Natural killer cell (primary cell): ENCODE data around the gene HIP1R. TPM values are rescaled to one million over a fixed set of nuclear protein-coding genes. Genes with fewer than 3 reads are reported as not detected.

Experiments
- ATAC-seq, 3 donors: fragments of 150-1000 bp in 2 of 3; fragments of 200-7000 bp in 1 of 3; cut with Tn5 transposase; 1 replicate in 1 of 3; 2 replicates in 2 of 3; pipeline ENCODE4 v1.10.0; 2021; ENCODE audit warnings: mild to moderate bottlenecking in 2 of 3, moderate library complexity in 2 of 3
- DNase-seq, 2 donors: peaks; one replicate each; pipeline versions ENCODE4 v3.0.0 to v3.0.0-alpha.2; 2013 to 2021; ENCODE audit warnings: mixed read lengths in 1 of 2
- H3K27ac ChIP-seq: one replicate; pipeline ENCODE4 v1.5.1; 2013; ENCODE audit warnings: mild to moderate bottlenecking, low read length
- H3K27me3 ChIP-seq: one replicate; pipeline ENCODE4 v1.6.1; 2013; ENCODE audit warnings: low read length; ENCODE audit not compliant: control insufficient read depth, insufficient read depth
- H3K36me3 ChIP-seq: one replicate; pipeline ENCODE4 v1.6.1; 2013; ENCODE audit warnings: low read length; ENCODE audit not compliant: control insufficient read depth, insufficient read depth
- H3K4me1 ChIP-seq: one replicate; pipeline ENCODE4 v1.6.1; 2013; ENCODE audit warnings: low read length; ENCODE audit not compliant: control insufficient read depth, insufficient read depth
- H3K4me3 ChIP-seq: one replicate; pipeline ENCODE4 v1.5.1; 2013; ENCODE audit warnings: low read length
- H3K9me3 ChIP-seq: one replicate; pipeline ENCODE4 v1.6.1; 2013; ENCODE audit warnings: low read length; ENCODE audit not compliant: control insufficient read depth, insufficient read depth
- H3K27ac Mint-ChIP-seq, 2 donors: one replicate each; pipeline ENCODE4 v1.8.0; 2022; ENCODE audit warnings: mild to moderate bottlenecking in 2 of 2, mixed read lengths in 2 of 2, moderate library complexity in 1 of 2
- H3K27me3 Mint-ChIP-seq, 2 donors: one replicate each; pipeline ENCODE4 v1.8.0; 2022; ENCODE audit warnings: low read depth in 2 of 2, mixed read lengths in 2 of 2
- H3K36me3 Mint-ChIP-seq: one replicate; pipeline ENCODE4 v1.8.0; 2022; ENCODE audit warnings: mixed read lengths
- H3K4me1 Mint-ChIP-seq, 2 donors: one replicate each; pipeline ENCODE4 v1.8.0; 2022; ENCODE audit warnings: mixed read lengths in 2 of 2
- H3K4me3 Mint-ChIP-seq: one replicate; pipeline ENCODE4 v1.8.0; 2022; ENCODE audit warnings: mild to moderate bottlenecking, moderate library complexity, mixed read lengths
- H3K9me3 Mint-ChIP-seq, 2 donors: one replicate each; pipeline ENCODE4 v1.8.0; 2022; ENCODE audit warnings: mixed read lengths in 2 of 2
- WGBS: methylation state at CpG from one replicate; pipeline ENCODE4 v1.1.7; 2013; ENCODE audit warnings: missing lambda C conversion rate; ENCODE audit not compliant: insufficient coverage; 5-methylcytosine and 5-hydroxymethylcytosine counted together
- intact Hi-C: fragments of 100-400 bp; cut with micrococcal nuclease; formaldehyde crosslinking; loops from one replicate; pipeline ENCODE4 v1.14.2; 2022
- total RNA-seq, 4 donors: library from RNA; stranded (reverse); fragments of 120-200 nt in 1 of 4; gene quantifications; one replicate each; pipeline versions ENCODE4 v1.2.3 to v1.2.4, GENCODE V29; 2013 to 2022
- TF ChIP-seq, protein P1 (sequence below): fragments of 200-600 bp; IDR thresholded peaks from one replicate; pipeline ENCODE4 v1.8.0; 2022; ENCODE audit warnings: antibody characterized with exemption

The HIP1R gene
- total RNA-seq, 3 donors from 2014 or later (not counting 1 experiment from before 2014, with no cell fraction given), result 78.6 to 93.1 (median 85.5) TPM

DNA sequence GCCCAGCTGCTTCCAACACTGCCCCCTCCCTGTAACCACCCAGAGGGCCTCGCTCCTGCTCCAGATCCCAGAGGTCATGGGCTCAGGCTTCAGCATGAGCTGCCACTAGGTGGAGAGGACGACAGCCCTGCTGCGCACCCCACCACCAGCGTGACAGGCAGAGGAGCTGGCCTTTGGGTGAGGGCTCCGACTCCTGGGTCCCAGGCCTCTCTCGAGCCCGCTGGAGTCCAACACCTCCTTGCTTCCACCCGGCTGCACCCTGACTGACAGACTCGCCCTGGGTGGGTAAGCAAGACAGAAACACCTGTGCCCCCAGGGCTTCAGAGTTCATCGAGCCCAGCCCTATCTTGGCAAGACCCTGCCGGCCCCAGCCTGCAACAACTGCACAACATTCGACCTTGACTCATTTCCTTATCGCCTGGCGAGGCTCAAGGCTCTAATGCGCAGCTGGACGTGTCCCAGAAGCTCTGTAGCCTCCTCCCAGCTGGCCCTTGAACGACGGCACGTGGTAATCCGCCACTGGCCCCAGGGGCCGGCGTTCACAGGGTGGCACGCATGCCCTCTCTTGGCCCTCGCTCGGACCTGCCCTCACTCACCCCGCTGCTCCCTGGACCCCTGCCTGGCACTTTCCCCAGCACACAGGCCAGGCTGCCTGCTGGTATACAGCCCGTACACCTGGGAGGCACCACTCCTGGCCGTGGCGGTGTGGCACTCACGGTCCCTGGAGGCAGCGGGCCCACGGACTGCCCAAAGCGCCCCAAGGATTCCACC is 32.6 kb downstream of the HIP1R start:
- Mint-ChIP-seq H3K36me3 (no peaks in the 10 kb centered on the region), H3K4me1 (peaks cover 49 to 56% of the 10 kb centered on the region in 2 donors), H3K9me3 (no peaks in the 10 kb centered on the region), H3K27me3 (no peaks in the 10 kb centered on the region), H3K27ac (peak overlapping the region in 1 of 2 donors; percentile 81), H3K4me3 (no peak overlapping the region)
- Histone ChIP-seq H3K4me1 (peaks cover 50% of the 10 kb centered on the region), H3K27ac (no peak overlapping the region), H3K9me3 (no peaks in the 10 kb centered on the region), H3K4me3 (no peak overlapping the region), H3K36me3 (peaks cover 70% of the 10 kb centered on the region), H3K27me3 (no peaks in the 10 kb centered on the region)
- 91% methylated on average over 33 of the region's 33 CpGs for WGBS
- DNase-seq (peak in 1 of 2 donors; percentile 28), ATAC-seq (no peak)
- intact Hi-C loops, result loop anchor here (2.0 kb wide), 1 partner anchor 79 kb away; no protein-coding TSS in a partner anchor
- TF ChIP-seq, protein P1, sequence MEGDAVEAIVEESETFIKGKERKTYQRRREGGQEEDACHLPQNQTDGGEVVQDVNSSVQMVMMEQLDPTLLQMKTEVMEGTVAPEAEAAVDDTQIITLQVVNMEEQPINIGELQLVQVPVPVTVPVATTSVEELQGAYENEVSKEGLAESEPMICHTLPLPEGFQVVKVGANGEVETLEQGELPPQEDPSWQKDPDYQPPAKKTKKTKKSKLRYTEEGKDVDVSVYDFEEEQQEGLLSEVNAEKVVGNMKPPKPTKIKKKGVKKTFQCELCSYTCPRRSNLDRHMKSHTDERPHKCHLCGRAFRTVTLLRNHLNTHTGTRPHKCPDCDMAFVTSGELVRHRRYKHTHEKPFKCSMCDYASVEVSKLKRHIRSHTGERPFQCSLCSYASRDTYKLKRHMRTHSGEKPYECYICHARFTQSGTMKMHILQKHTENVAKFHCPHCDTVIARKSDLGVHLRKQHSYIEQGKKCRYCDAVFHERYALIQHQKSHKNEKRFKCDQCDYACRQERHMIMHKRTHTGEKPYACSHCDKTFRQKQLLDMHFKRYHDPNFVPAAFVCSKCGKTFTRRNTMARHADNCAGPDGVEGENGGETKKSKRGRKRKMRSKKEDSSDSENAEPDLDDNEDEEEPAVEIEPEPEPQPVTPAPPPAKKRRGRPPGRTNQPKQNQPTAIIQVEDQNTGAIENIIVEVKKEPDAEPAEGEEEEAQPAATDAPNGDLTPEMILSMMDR, result no peak

DNA sequence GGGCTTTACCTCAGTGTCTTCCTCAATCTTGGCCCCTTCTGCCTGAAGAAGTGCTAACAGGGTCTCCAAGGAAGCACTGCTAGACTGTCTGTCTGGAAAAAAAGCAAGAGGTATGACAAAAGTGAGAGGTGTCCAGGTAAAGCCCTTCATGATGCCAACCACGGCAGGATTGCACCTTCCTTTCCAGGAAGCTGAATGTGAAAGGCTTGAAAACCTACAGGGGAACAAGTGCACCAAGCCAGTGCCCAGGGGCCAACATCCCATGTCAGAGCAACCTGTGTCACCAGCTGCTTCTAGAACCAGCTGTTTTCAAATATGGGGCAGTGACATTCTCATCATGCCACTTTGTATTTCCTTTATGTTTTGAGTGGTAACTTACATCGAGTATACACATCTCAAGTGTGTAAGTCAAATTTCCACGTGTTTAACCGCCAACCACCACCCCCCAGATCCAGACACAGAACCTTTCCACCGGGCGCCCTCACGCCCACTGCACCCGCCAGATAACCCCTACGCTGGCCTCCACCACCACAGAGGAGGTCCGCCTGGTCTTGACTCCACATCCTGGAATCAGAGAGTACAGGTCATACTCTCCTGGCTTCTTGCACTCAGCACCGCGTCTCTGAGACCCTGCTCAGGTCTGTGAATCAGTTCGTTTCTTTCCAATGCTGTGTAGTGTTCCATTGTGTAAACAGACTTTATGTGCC is 33.4 kb downstream of the HIP1R start:
- intact Hi-C loops, result no loop called here
- Histone ChIP-seq H3K27ac (no peak overlapping the region), H3K4me3 (no peak overlapping the region), H3K36me3 (peaks cover 66% of the 10 kb centered on the region), H3K27me3 (no peaks in the 10 kb centered on the region), H3K9me3 (no peaks in the 10 kb centered on the region), H3K4me1 (peaks cover 50% of the 10 kb centered on the region)
- no peak for DNase-seq
- H3K36me3 Mint-ChIP-seq, result no peaks in the 10 kb centered on the region
- no peaks in the 10 kb centered on the region for H3K27me3 Mint-ChIP-seq
- TF ChIP-seq, protein P1, result no peak
- H3K4me3 Mint-ChIP-seq, result peak overlapping the region; percentile 67
- no peak for ATAC-seq
- H3K4me1 Mint-ChIP-seq, result peaks cover 56 to 64% of the 10 kb centered on the region in 2 donors
- H3K27ac Mint-ChIP-seq, result peak overlapping the region; percentile 44 to 74
- 92% methylated on average over 13 of the region's 13 CpGs for WGBS
- H3K9me3 Mint-ChIP-seq, result no peaks in the 10 kb centered on the region

DNA sequence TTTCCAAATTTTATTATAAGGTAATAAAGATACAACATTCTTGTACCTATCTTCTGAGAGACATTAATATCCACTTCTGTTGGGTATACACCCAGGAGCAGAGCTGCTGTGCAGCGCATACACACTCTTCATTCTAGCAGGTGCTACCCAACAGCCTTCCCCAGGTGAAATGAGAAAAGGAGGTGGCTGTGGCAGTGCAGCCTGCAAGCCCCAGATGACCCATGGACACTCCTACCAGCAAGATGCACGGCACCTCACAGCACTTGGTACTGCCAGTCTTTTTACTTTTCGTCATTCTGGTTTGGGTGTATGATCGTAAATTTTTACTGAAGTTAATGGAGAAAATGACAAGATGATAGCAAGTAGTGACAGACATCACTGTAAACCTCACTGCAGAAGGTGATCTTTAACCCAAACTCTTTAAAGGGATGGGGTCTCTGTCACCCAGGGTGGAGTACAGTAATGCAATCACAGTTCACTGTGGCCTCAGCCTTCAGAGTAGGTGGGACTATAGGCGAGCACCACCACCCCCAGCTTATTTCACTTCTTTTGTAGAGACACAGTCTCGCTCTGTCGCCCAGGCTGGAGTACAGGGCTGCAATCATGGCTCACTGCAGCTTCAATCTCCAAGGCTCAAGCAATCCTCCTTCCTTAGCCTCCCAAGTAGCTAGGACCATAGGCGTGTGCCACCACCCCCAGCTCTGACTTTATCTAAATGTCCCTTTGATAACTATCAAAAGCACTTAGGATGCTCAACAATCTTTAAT is 34.1 kb downstream of the HIP1R start:
- no peak for ATAC-seq
- Mint-ChIP-seq H3K4me3 (peak overlapping the region; percentile 67), H3K27me3 (no peaks in the 10 kb centered on the region), H3K4me1 (peaks cover 62 to 70% of the 10 kb centered on the region in 2 donors), H3K36me3 (no peaks in the 10 kb centered on the region), H3K9me3 (no peaks in the 10 kb centered on the region), H3K27ac (peak overlapping the region; percentile 44 to 74)
- no peak overlapping the region for H3K4me3 ChIP-seq
- H3K9me3 ChIP-seq, result no peaks in the 10 kb centered on the region
- H3K4me1 ChIP-seq, result peaks cover 57% of the 10 kb centered on the region
- TF ChIP-seq, protein P1, result no peak
- H3K36me3 ChIP-seq, result peaks cover 63% of the 10 kb centered on the region
- DNase-seq, result no peak
- H3K27ac ChIP-seq, result no peak overlapping the region
- 95% methylated on average over 7 of the region's 8 CpGs for WGBS
- no peaks in the 10 kb centered on the region for H3K27me3 ChIP-seq
- intact Hi-C loops, result no loop called here
